Measurements from ENCODE around the gene RIC8B.

RIC8B gene

GRCh38 chr12:106863189-106863588 is 88.7 kb downstream of the RIC8B start:
- DNase-seq (no peak), ATAC-seq (ENCODE audit: insufficient read depth, low read depth) (no peak)
- Histone ChIP-seq H3K79me2 (ENCODE audit: insufficient read depth, low read length) (peaks cover 5% of the 10 kb centered on the region; the same call in 1 of the 2 replicates), H3K9me3 (ENCODE audit: insufficient read depth, low read length, severe bottlenecking) (no peaks in the 10 kb centered on the region), H4K20me1 (ENCODE audit: insufficient read depth, low read length) (peaks cover 3% of the 10 kb centered on the region; the same call in 1 of the 2 replicates), H2AFZ (ENCODE audit: low read depth, low read length) (no peak overlapping the region), H3K4me2 (ENCODE audit: insufficient read depth, low read length) (no peak overlapping the region), H3K36me3 (ENCODE audit: insufficient read depth, low read length) (peaks cover 71% of the 10 kb centered on the region), H3K9ac (ENCODE audit: low read depth, low read length) (no peak overlapping the region), H3K27ac (ENCODE audit: low read length) (no peak overlapping the region), H3K27me3 (ENCODE audit: insufficient read depth, low read length, poor library complexity) (no peaks in the 10 kb centered on the region), H3K4me3 (ENCODE audit: low read depth in 1 of 2, low read length in 2 of 2) (no peak overlapping the region), H3K4me1 (ENCODE audit: insufficient read depth, low read length) (no peaks in the 10 kb centered on the region)
- no peak for TF ChIP-seq EZH2 (IDR thresholded peaks at IDR 0.05; ENCODE audit: borderline replicate concordance, low read depth, low read length, severe bottlenecking)
- no peak for TF ChIP-seq CTCF (IDR thresholded peaks at IDR 0.05; ENCODE audit: borderline replicate concordance, extremely low read depth, low read length, poor library complexity, severe bottlenecking)

GRCh38 chr12:106865683-106866082 is 91.2 kb downstream of the RIC8B start:
- Histone ChIP-seq H3K27me3 (ENCODE audit: insufficient read depth, low read length, poor library complexity) (no peaks in the 10 kb centered on the region), H3K9ac (ENCODE audit: low read depth, low read length) (no peak overlapping the region), H3K36me3 (ENCODE audit: insufficient read depth, low read length) (peaks cover 58% of the 10 kb centered on the region), H3K4me1 (ENCODE audit: insufficient read depth, low read length) (no peaks in the 10 kb centered on the region), H3K4me3 (ENCODE audit: low read depth in 1 of 2, low read length in 2 of 2) (no peak overlapping the region), H3K9me3 (ENCODE audit: insufficient read depth, low read length, severe bottlenecking) (no peaks in the 10 kb centered on the region), H3K4me2 (ENCODE audit: insufficient read depth, low read length) (no peak overlapping the region), H4K20me1 (ENCODE audit: insufficient read depth, low read length) (peaks cover 3% of the 10 kb centered on the region; the same call in 1 of the 2 replicates), H3K79me2 (ENCODE audit: insufficient read depth, low read length) (peaks cover 5% of the 10 kb centered on the region; the same call in 1 of the 2 replicates), H3K27ac (ENCODE audit: low read length) (no peak overlapping the region), H2AFZ (ENCODE audit: low read depth, low read length) (no peak overlapping the region)
- TF ChIP-seq EZH2 (IDR thresholded peaks at IDR 0.05; ENCODE audit: borderline replicate concordance, low read depth, low read length, severe bottlenecking) (no peak), CTCF (IDR thresholded peaks at IDR 0.05; ENCODE audit: borderline replicate concordance, extremely low read depth, low read length, poor library complexity, severe bottlenecking) (no peak)
- no peak for ATAC-seq (ENCODE audit: insufficient read depth, low read depth)
- no peak for DNase-seq

GRCh38 chr12:106866426-106867080 is 92.1 kb downstream of the RIC8B start:
- Histone ChIP-seq H3K4me2 (ENCODE audit: insufficient read depth, low read length) (no peak overlapping the region), H2AFZ (ENCODE audit: low read depth, low read length) (no peak overlapping the region), H3K79me2 (ENCODE audit: insufficient read depth, low read length) (peaks cover 5% of the 10 kb centered on the region; the same call in 1 of the 2 replicates), H4K20me1 (ENCODE audit: insufficient read depth, low read length) (peaks cover 3% of the 10 kb centered on the region; the same call in 1 of the 2 replicates), H3K27ac (ENCODE audit: low read length) (no peak overlapping the region), H3K27me3 (ENCODE audit: insufficient read depth, low read length, poor library complexity) (no peaks in the 10 kb centered on the region), H3K4me3 (ENCODE audit: low read depth in 1 of 2, low read length in 2 of 2) (no peak overlapping the region), H3K36me3 (ENCODE audit: insufficient read depth, low read length) (peaks cover 59% of the 10 kb centered on the region), H3K9me3 (ENCODE audit: insufficient read depth, low read length, severe bottlenecking) (no peaks in the 10 kb centered on the region), H3K4me1 (ENCODE audit: insufficient read depth, low read length) (no peaks in the 10 kb centered on the region), H3K9ac (ENCODE audit: low read depth, low read length) (no peak overlapping the region)
- DNase-seq (no peak), ATAC-seq (ENCODE audit: insufficient read depth, low read depth) (no peak)
- TF ChIP-seq EZH2 (IDR thresholded peaks at IDR 0.05; ENCODE audit: borderline replicate concordance, low read depth, low read length, severe bottlenecking): no peak
- no peak for TF ChIP-seq CTCF (IDR thresholded peaks at IDR 0.05; ENCODE audit: borderline replicate concordance, extremely low read depth, low read length, poor library complexity, severe bottlenecking)
